H1 (cell line): ENCODE data around the gene LAMC3. TPM values are rescaled to one million over a fixed set of nuclear protein-coding genes. Genes with fewer than 3 reads are reported as not detected.

Source experiments
- EZH2 ChIP-seq: fragments of 200-600 bp; sonication (generic); IDR thresholded peaks from 2 replicates; pipeline ENCODE4 v1.7.1; 2012; ENCODE audit warnings: low read depth, mild to moderate bottlenecking, moderate library complexity, low read length, inconsistent platforms; ENCODE audit not compliant: severe bottlenecking
- NRF1 ChIP-seq: IDR thresholded peaks from 2 replicates; pipeline ENCODE4 v1.6.1; 2011; ENCODE audit warnings: mild to moderate bottlenecking, low read depth, low read length, improper control_type of control experiment
- RNF2 ChIP-seq: fragments of 200-900, 300-1000 bp; sonication (generic); IDR thresholded peaks from 2 replicates; pipeline ENCODE4 v1.7.1; 2016; ENCODE audit warnings: borderline replicate concordance, low read depth, mild to moderate bottlenecking, antibody characterized with exemption, low read length; ENCODE audit not compliant: poor library complexity, severe bottlenecking; ENCODE audit errors: missing control alignments
- TEAD4 ChIP-seq: IDR thresholded peaks from 2 replicates; pipeline ENCODE4 v1.6.1; 2012; ENCODE audit warnings: low read depth, low read length, inconsistent platforms, mixed read lengths
- polyA plus RNA-seq, 7 experiments: library from polyadenylated mRNA; depleted of rRNA in 3 of 7; stranded (reverse) in 5 of 7; unstranded in 2 of 7; fragments of >200 nt in 5 of 7; fragments of 200-250 nt in 2 of 7; gene quantifications; 1 replicate in 5 of 7; 2 replicates in 1 of 7; 4 replicates in 1 of 7; pipeline versions ENCODE4 v1.2.1 to v1.2.3, GENCODE V29; 2011 to 2013; ENCODE audit warnings: missing spikeins in 2 of 7, mixed read lengths in 2 of 7
- total RNA-seq: library from RNA; stranded (reverse); fragmentation: NEBNext Ultra II Directional; extraction: Animal tissue kit (Norgen Biotek cat#: 25700); gene quantifications from 2 replicates; pipeline ENCODE4 v1.2.1, GENCODE V29; 2021

LAMC3 gene
- total and polyA plus RNA-seq, 2 of the 8 experiments (the other 6 are each of a cell fraction or from before 2014, with no cell fraction given): 9.3 to 12.3 TPM

DNA sequence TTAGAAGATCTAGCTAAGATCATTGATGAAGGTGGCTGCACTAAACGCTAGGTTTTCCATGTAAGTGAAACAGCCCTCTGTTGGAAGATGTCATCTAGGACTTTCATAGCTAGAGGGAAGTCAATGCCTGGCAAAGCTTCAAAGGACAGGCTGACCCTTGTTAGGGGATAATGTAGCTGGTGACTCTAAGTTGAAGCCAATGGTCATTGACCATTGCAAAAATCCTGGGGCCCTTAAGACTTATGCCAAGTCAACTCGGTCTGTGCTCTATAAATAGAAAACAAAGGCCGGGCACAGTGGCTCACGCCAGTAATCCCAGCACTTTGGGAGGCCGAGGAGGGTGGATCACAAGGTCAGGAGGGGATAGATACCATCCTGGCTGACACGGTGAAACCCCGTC, 43.3 kb upstream of the LAMC3 start (continued):
- TF ChIP-seq NRF1 (no peak), TEAD4 (no peak), RNF2 (no peak), EZH2 (no peak)
